Tibial artery (tissue), 4 donors: Measurements from ENCODE around the gene SCRN1.

Experiments
- DNase-seq, 2 donors: peaks; one replicate each; pipeline ENCODE4 v3.0.0-alpha.2; 2019
- H3K27ac ChIP-seq, 2 donors: fragments of 200-600 bp; sonication (generic) in 1 of 2; 1 replicate in 1 of 2; 2 replicates in 1 of 2; pipeline ENCODE4 v1.5.1; 2018 to 2019; ENCODE audit warnings: mild to moderate bottlenecking in 1 of 2
- H3K27me3 ChIP-seq, 2 donors: fragments of 200-600 bp; sonication (generic) in 1 of 2; one replicate each; pipeline versions ENCODE4 v1.5.1 to v1.6.0; 2016 to 2019
- H3K36me3 ChIP-seq, 3 donors: fragments of 200-600 bp; sonication (generic) in 2 of 3; one replicate each; pipeline ENCODE4 v1.5.1; 2016 to 2019; ENCODE audit warnings: mild to moderate bottlenecking in 2 of 3
- H3K4me1 ChIP-seq, 4 donors: fragments of 200-600 bp; sonication (generic) in 2 of 4; 1 replicate in 3 of 4; 2 replicates in 1 of 4; pipeline ENCODE4 v1.5.1; 2016 to 2019
- H3K4me3 ChIP-seq, 2 donors: fragments of 200-600 bp; sonication (generic) in 1 of 2; 1 replicate in 1 of 2; 2 replicates in 1 of 2; pipeline ENCODE4 v1.5.1; 2018 to 2019; ENCODE audit warnings: mild to moderate bottlenecking in 2 of 2
- H3K9me3 ChIP-seq, 3 donors: fragments of 200-600 bp; sonication (generic) in 1 of 3; one replicate each; pipeline ENCODE4 v1.5.1; 2016 to 2019
- intact Hi-C: fragments of 100-400 bp; cut with DNase I; formaldehyde crosslinking; loops from one replicate; pipeline ENCODE4 v1.15.0; 2023; ENCODE audit warnings: low total_unique reads
- TF ChIP-seq, protein P1 (sequence below), 2 experiments: fragments of 200-600 bp in 1 of 2; fragments of 450-650 bp in 1 of 2; IDR thresholded peaks; one replicate each; pipeline ENCODE4 v1.5.1; 2017 to 2019; ENCODE audit warnings: antibody characterized with exemption in 2 of 2, mild to moderate bottlenecking in 1 of 2, moderate library complexity in 1 of 2

The SCRN1 gene

DNA sequence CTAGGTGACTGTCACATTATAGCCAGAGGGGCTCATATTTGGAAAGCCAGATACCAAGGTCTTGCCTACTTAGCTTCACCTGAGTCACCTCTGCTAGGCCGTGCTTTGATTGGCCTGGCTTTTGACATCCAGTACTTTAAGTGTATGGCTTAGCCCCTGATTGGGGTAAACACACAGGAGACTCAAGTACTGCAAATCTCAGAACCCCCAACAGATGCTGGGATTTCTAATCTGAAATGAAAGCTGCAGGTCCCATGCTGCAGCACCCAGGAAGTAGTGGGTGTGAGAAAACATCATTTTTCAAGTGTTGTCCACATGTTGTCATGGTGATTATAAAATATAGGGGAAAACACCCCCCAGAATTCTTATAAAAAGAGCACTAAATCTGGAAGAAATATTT lies 107.1 kb downstream of the SCRN1 start:
- H3K27me3 ChIP-seq: no peaks in the 10 kb centered on the region
- no peaks in the 10 kb centered on the region for H3K9me3 ChIP-seq
- no peak for DNase-seq
- H3K4me3 ChIP-seq: no peak overlapping the region
- no peaks in the 10 kb centered on the region for H3K36me3 ChIP-seq
- TF ChIP-seq, protein P1, sequence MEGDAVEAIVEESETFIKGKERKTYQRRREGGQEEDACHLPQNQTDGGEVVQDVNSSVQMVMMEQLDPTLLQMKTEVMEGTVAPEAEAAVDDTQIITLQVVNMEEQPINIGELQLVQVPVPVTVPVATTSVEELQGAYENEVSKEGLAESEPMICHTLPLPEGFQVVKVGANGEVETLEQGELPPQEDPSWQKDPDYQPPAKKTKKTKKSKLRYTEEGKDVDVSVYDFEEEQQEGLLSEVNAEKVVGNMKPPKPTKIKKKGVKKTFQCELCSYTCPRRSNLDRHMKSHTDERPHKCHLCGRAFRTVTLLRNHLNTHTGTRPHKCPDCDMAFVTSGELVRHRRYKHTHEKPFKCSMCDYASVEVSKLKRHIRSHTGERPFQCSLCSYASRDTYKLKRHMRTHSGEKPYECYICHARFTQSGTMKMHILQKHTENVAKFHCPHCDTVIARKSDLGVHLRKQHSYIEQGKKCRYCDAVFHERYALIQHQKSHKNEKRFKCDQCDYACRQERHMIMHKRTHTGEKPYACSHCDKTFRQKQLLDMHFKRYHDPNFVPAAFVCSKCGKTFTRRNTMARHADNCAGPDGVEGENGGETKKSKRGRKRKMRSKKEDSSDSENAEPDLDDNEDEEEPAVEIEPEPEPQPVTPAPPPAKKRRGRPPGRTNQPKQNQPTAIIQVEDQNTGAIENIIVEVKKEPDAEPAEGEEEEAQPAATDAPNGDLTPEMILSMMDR (IDR thresholded peaks at IDR 0.05): no peak
- intact Hi-C loops: no loop called here
- H3K27ac ChIP-seq: no peak overlapping the region
- H3K4me1 ChIP-seq: peaks cover 0 to 30% (median 11%) of the 10 kb centered on the region in 4 donors

DNA sequence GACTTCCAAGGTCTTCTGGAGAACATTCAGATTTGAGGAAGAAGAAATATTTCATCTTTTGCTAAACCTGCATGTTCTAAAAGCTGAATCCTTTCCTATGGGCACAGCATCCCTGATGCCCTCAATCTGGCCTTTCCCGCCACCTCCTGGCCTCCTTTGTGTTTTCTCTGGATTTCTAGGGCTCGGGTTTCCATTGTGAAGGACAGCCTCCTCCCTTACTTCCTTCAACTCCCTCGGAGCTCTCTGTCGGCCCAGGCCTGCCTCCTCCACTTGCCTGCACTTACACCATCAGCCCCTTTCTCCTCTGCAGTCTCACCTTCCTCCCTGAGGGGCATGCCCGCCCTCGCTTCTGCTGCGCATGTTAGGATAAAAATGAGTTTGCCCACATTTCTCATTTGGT lies 107.9 kb downstream of the SCRN1 start:
- no peaks in the 10 kb centered on the region for H3K36me3 ChIP-seq
- no peaks in the 10 kb centered on the region for H3K9me3 ChIP-seq
- H3K4me1 ChIP-seq: peaks cover 0 to 30% (median 11%) of the 10 kb centered on the region in 4 donors
- DNase-seq: no peak
- H3K27me3 ChIP-seq: no peaks in the 10 kb centered on the region
- TF ChIP-seq, protein P1 (IDR thresholded peaks at IDR 0.05): no peak
- no peak overlapping the region for H3K27ac ChIP-seq
- intact Hi-C loops: no loop called here
- H3K4me3 ChIP-seq: no peak overlapping the region

DNA sequence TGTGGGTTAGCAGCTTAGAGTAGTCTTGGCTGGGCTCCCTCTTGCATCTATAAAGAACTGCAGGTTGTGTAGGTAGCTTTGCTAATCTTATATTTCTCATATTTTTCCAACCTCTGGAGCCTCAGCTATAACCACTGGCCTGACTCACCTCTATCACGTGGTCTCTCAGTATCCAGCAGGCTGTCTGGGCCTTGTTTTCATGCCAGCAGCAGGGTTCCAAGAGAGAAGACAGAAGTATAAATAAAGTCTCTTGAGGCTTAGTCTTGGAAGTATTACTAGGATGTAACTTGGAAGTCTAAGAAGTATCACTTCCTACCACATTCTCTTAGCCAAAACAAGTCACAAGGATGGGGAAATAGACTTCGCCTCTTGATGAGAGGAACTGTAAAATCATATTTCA lies 110.0 kb downstream of the SCRN1 start:
- Histone ChIP-seq H3K4me1 (peaks cover 0 to 21% (median 9%) of the 10 kb centered on the region in 4 donors), H3K36me3 (no peaks in the 10 kb centered on the region), H3K9me3 (no peaks in the 10 kb centered on the region), H3K27me3 (no peaks in the 10 kb centered on the region), H3K27ac (no peak overlapping the region), H3K4me3 (no peak overlapping the region)
- peak in 1 of 2 donors; percentile 63 for DNase-seq
- intact Hi-C loops: loop anchor here (5.0 to 10.0 kb wide), 2 partner anchors 43 to 65 kb away; no protein-coding TSS in a partner anchor
- TF ChIP-seq, protein P1 (IDR thresholded peaks at IDR 0.05): no peak

DNA sequence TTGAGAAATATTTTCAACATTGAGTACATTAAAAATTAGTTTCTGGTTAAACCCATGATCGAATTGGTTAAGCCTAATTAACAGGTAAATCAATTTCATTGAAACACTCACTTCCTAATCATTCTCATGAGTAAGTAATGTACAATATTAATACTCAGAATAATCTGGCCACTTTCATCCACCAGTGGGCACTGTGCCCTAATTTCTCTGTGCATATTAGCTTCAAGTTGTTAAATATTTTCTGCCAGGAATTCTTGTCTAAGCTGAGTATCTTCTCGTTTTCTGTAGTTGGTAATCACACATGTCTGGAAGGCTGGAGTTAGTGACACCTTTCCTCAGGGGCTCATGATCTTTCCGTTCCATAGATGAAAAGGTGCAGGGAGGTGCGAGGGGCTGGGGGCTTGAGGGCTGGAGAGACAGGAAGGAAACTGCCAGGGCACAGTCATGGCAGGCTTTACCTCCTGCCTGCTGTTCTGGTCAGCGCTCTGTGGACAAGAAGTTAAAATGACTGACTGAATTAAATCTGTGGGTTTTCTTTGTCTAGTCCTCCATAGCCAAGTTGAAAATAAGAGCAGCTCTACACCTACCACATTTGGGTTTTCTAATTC lies 111.4 kb downstream of the SCRN1 start:
- H3K9me3 ChIP-seq: no peaks in the 10 kb centered on the region
- H3K36me3 ChIP-seq: no peaks in the 10 kb centered on the region
- no peak overlapping the region for H3K27ac ChIP-seq
- intact Hi-C loops: loop anchor here (5.0 to 10.0 kb wide), 2 partner anchors 44 to 63 kb away; no protein-coding TSS in a partner anchor
- H3K4me3 ChIP-seq: no peak overlapping the region
- DNase-seq: peak in 1 of 2 donors; percentile 54
- H3K4me1 ChIP-seq: peaks cover 0 to 8% (median 6%) of the 10 kb centered on the region in 4 donors
- no peaks in the 10 kb centered on the region for H3K27me3 ChIP-seq
- TF ChIP-seq, protein P1 (IDR thresholded peaks at IDR 0.05): peak; percentile 40 to 46

DNA sequence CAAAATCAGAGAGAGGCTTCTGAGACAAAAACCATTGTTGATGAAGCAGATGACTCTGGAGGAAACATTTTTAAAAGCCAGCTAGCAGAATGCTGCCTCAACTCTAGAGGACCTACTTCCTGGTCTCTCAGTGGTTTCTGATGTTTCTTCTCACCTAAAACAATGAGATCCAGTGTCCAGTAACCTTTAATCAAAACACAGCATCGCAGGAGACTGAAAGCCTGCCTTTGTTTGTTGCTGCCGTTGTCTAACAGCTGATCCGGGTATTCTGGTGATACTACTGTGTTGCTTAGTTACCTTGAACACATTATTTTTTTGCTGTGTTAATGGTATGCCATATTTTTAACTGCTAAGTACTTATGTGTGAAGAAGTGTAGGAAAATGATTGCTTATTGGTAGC lies 112.4 kb downstream of the SCRN1 start:
- H3K27ac ChIP-seq: no peak overlapping the region
- no peak for DNase-seq
- intact Hi-C loops: loop anchor here (5.0 to 10.0 kb wide), 2 partner anchors 45 to 62 kb away; no protein-coding TSS in a partner anchor

More for the DNA sequence above, 112.4 kb downstream of the SCRN1 start:
- no peaks in the 10 kb centered on the region for H3K36me3 ChIP-seq
- H3K4me3 ChIP-seq: no peak overlapping the region
- peaks cover 0 to 8% (median 7%) of the 10 kb centered on the region in 4 donors for H3K4me1 ChIP-seq
- no peaks in the 10 kb centered on the region for H3K27me3 ChIP-seq
- no peaks in the 10 kb centered on the region for H3K9me3 ChIP-seq
- TF ChIP-seq, protein P1 (IDR thresholded peaks at IDR 0.05): no peak
